CD4-positive, alpha-beta T cell treated with Interleukin-17A for 4 hours (primary cell): ENCODE data around the gene GNA12.
A peak's percentile ranks its signal among the peaks of the same experiment; 100 is the strongest.
"Not testable (repeated sequence)": the region's sequence is repeated elsewhere in the genome, so short reads cannot be mapped to it uniquely, and the experiment has no call there.

Source experiments
- DNase-seq: peaks from one replicate; pipeline ENCODE4 v3.0.0-alpha.2; 2020; ENCODE audit warnings: mixed read lengths

GNA12 gene

GRCh38 chr7:2688409-2689342, 155.4 kb downstream of the GNA12 start:
- DNase-seq = peak; percentile 3

- DNase-seq = no peak
These were observed 156.2 kb downstream of the GNA12 start, which contains the start of gene AMZ1 for GRCh38 chr7:2687881-2688318. TSS of gene AMZ1 (plus strand) at chr7:2688202. CDS start at chr7:2700452, 12,250 bp downstream.

GRCh38 chr7:2687338-2687869, 156.7 kb downstream of the GNA12 start:
- DNase-seq = peak; percentile 2

- DNase-seq = no peak
These were observed 158.0 kb downstream of the GNA12 start for GRCh38 chr7:2686101-2686500.

DNA sequence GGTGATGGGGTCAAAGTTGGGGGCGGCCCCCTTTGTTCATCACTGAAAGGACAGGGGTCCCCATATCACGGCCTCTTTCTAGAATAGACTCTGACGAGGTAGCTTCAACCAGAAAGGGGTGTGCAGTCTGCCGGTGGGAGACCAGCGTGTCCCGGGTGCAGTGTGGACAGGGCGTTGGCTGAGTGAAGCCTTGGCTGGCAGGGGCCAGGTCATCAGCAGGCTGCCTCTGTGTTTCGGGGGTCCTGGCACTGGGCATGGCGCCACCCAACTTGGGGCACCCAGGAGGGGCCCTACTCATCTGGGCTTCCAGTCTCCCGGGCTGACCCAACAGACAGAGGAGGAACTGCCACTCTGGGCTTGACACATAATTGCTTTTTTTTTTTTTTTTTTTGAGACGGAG, 159.6 kb downstream of the GNA12 start:
- no peak for DNase-seq

GRCh38 chr7:2681929-2682799, 161.9 kb downstream of the GNA12 start:
- no peak for DNase-seq

DNA sequence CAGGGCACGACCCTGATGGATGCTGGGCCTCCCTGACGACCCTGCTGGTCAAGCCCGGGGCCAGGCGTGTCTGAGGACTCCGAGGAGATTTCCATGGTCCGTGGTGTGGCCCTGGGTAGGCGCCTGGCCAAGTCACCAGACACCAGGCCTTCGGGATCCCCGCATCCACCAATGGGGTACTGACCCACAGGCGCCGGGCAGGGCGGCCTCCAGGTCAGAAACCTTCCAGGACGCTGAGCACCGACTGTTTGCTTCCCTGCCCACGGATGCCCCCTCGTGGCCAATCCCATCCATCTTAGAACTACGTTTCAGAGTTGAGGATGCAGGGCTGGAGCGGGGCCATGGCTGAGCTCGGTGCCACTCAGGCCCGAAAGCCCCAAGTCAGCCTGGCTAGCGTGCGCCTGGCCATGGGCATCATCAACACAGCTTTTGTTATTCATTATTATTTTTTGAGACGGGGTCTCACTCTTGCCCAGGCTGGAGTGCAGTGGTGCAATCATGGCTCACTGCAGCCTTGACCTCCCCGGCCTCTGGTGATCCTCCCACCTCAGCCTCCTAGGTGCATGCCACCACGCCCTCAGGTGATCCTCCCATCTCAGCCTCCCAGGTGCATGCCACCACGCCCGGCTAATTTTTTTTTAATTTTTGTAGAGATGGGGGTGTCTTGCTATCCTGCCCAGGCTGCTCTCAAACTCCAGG, 163.2 kb downstream of the GNA12 start:
- DNase-seq = peak; percentile 76

DNA sequence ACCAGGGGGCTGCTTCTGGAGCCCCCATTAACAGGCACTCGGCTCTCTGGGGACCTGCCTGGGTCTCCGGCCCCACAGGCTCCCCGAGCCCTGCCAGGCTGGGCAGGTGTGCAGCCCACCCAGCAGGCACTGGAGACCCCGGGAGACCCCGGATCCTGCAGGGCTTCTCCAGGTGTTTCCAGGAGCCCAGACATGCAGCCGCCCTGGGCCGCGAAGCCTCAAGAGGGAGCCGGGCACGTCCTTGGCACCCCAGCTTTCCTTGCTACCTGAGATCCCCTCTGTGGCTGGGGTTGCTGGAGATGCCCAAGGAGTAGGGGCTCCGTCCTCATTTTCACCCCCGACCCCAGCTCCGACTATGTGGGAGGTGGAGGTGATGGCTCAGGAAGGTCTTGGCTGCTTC, 163.9 kb downstream of the GNA12 start:
- DNase-seq = no peak

DNA sequence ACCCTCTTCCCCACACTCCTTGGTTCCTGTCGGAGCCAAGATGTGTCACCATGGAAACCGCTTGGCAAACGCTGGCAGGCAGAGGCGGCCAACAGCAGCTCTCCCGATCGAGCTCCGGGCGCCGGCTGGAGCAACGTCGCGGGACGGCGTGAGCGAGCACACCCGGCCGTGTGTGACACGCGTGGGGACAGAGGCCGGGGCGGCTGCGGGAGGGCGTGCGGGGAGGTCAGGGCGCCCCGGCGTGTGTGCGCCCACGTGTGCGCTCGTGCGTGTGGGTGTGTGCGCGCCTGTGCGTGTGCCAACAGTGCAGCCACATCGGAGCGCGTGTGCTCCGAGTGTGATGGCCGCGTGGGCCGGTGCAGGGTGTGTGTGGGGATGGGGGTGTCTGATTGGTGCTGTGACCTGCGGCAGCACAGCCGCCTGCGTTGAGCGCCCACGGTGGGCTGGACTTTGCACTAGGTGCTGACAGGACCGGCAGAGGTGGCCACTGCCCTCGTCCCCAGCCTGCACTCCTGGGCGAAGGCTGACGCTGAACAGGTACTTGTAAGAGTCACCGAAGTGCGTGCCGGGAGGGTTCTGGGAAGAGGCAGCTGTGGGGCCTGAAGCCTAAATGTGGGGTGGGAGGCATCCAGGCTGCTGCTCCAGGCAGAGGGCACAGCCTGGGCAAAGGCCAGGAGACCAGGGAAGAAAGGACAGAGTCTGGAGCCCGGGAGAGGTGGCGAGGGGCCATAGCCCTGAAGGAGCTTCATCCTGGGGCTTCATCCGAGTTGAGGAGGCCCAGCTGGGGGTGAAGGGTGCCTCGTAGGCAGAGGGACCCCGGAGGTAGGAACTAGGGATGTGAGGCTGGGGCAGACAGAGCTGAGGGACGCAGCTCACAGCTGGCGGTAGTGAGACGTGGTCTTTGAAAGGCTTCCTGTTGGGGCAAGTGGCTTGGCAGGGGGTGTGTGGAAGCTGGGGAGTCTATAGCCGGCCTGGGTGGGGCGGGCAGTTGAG, 164.7 kb downstream of the GNA12 start:
- DNase-seq = not testable (repeated sequence)

GRCh38 chr7:2678454-2678853, 165.7 kb downstream of the GNA12 start:
- not testable (repeated sequence) for DNase-seq
